DND-41 (cell line): Measurements from ENCODE around the gene RIMS3.

Experiments
- ATAC-seq: fragments of 200-7000 bp; cut with Tn5 transposase; 3 replicates; pipeline ENCODE4 v1.9.1; 2021; ENCODE audit warnings: low read depth; ENCODE audit not compliant: insufficient read depth
- DNase-seq: peaks from one replicate; pipeline ENCODE4 v3.0.0-alpha.2; 2020
- H2AFZ ChIP-seq: 2 replicates; pipeline ENCODE4 v1.6.0; 2012; ENCODE audit warnings: low read depth, low read length
- H3K27ac ChIP-seq: 2 replicates; pipeline ENCODE4 v1.5.1; 2012; ENCODE audit warnings: low read length, inconsistent platforms
- H3K27me3 ChIP-seq: fragments of 200-600 bp; sonication (generic); 2 replicates; pipeline ENCODE4 v1.6.0; 2012; ENCODE audit warnings: low read length, mild to moderate bottlenecking, inconsistent platforms; ENCODE audit not compliant: insufficient read depth, poor library complexity
- H3K36me3 ChIP-seq: 2 replicates; pipeline ENCODE4 v1.5.1; 2012; ENCODE audit warnings: low read length, inconsistent platforms; ENCODE audit not compliant: insufficient read depth
- H3K4me1 ChIP-seq: 2 replicates; pipeline ENCODE4 v1.5.1; 2012; ENCODE audit warnings: mild to moderate bottlenecking, low read length; ENCODE audit not compliant: insufficient read depth
- H3K4me2 ChIP-seq: 2 replicates; pipeline ENCODE4 v1.6.0; 2012; ENCODE audit warnings: mild to moderate bottlenecking, moderate library complexity, low read length, inconsistent platforms; ENCODE audit not compliant: insufficient read depth
- H3K4me3 ChIP-seq, 2 experiments: fragments of 200-600 bp in 1 of 2; shearing (Covaris generic) in 1 of 2; 2 replicates each; pipeline ENCODE4 v1.5.1; 2012 to 2016; ENCODE audit warnings: inconsistent platforms in 2 of 2, low read length in 2 of 2, mild to moderate bottlenecking in 2 of 2, low read depth in 1 of 2, moderate library complexity in 1 of 2
- H3K79me2 ChIP-seq: 2 replicates; pipeline ENCODE4 v1.6.0; 2012; ENCODE audit warnings: low read length, inconsistent platforms; ENCODE audit not compliant: insufficient read depth
- H3K9ac ChIP-seq: 2 replicates; pipeline ENCODE4 v1.6.0; 2012; ENCODE audit warnings: low read depth, mild to moderate bottlenecking, inconsistent platforms, low read length, moderate library complexity
- H3K9me3 ChIP-seq: 2 replicates; pipeline ENCODE4 v1.5.1; 2012; ENCODE audit warnings: low read length, moderate library complexity, mild to moderate bottlenecking, inconsistent platforms; ENCODE audit not compliant: insufficient read depth, severe bottlenecking
- H4K20me1 ChIP-seq: 2 replicates; pipeline ENCODE4 v1.6.0; 2012; ENCODE audit warnings: low read length; ENCODE audit not compliant: insufficient read depth
- CTCF ChIP-seq: IDR thresholded peaks from 2 replicates; pipeline ENCODE4 v1.5.1; 2012; ENCODE audit warnings: borderline replicate concordance, low read length, moderate library complexity, mild to moderate bottlenecking; ENCODE audit not compliant: poor library complexity, severe bottlenecking; ENCODE audit errors: extremely low read depth
- EZH2 ChIP-seq: IDR thresholded peaks from 3 replicates; pipeline ENCODE4 v1.6.1; 2012; ENCODE audit warnings: borderline replicate concordance, low read depth, mild to moderate bottlenecking, moderate library complexity, low read length, inconsistent platforms; ENCODE audit not compliant: severe bottlenecking

RIMS3 gene

DNA sequence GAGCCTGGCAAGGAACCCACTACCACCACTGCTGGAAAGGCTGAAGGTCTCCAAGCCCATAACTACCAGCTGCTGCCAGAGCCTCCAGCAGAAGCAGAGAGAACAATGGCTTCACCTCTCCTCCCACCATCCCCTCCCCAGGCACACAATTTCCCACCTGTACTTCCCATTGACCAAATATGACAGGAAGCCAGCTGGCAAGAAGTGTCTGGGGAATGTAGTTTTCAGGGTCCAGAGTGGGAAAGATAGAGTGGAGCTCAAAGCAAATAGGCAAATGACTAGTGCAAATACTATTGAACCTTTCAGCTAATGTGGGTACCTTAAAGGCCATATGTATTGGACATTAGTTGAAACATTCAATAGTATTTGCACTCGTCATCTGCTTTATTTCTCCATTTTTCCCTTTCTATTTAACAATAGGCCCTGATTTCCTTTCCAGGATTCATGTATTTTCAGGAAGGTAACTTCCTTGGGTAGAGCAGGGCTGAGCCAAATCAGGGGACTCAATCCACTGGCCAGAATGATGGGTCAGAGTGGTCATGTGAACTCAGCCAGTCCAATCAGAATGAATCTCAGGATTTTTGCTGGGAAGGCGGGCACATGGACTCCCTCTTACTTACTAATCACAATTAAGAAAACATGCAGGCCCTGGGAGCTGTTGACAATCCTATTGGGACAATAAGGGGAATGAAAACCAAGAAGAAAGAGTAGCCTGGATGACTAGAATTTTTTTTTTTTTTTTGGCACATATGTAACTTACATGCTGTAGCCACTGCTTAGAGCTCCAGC, 13.9 kb upstream of the RIMS3 start:
- H3K4me1 ChIP-seq = no peaks in the 10 kb centered on the region
- no peaks in the 10 kb centered on the region for H3K27me3 ChIP-seq
- no peak overlapping the region for H2AFZ ChIP-seq
- no peak overlapping the region for H3K9ac ChIP-seq
- ATAC-seq (no peak), DNase-seq (no peak)
- H3K4me2 ChIP-seq = no peak overlapping the region
- no peaks in the 10 kb centered on the region for H3K79me2 ChIP-seq
- TF ChIP-seq CTCF = no peak
- no peak for TF ChIP-seq EZH2
- H3K4me3 ChIP-seq = no peak overlapping the region
- no peaks in the 10 kb centered on the region for H3K36me3 ChIP-seq
- no peaks in the 10 kb centered on the region for H4K20me1 ChIP-seq
- no peak overlapping the region for H3K27ac ChIP-seq
- H3K9me3 ChIP-seq = no peaks in the 10 kb centered on the region

- H3K9ac ChIP-seq = no peak overlapping the region
- no peak overlapping the region for H3K4me3 ChIP-seq
- no peaks in the 10 kb centered on the region for H3K9me3 ChIP-seq
- H3K27me3 ChIP-seq = no peaks in the 10 kb centered on the region
- ATAC-seq = no peak
- TF ChIP-seq CTCF (no peak), EZH2 (no peak)
- no peak overlapping the region for H2AFZ ChIP-seq
- DNase-seq = no peak
- no peak overlapping the region for H3K4me2 ChIP-seq
- H3K4me1 ChIP-seq = no peaks in the 10 kb centered on the region
- H3K27ac ChIP-seq = no peak overlapping the region
- no peaks in the 10 kb centered on the region for H4K20me1 ChIP-seq
- H3K36me3 ChIP-seq = no peaks in the 10 kb centered on the region
- no peaks in the 10 kb centered on the region for H3K79me2 ChIP-seq
Measured at GRCh38 chr1:40676501-40676900, 11.0 kb upstream of the RIMS3 start.

DNA sequence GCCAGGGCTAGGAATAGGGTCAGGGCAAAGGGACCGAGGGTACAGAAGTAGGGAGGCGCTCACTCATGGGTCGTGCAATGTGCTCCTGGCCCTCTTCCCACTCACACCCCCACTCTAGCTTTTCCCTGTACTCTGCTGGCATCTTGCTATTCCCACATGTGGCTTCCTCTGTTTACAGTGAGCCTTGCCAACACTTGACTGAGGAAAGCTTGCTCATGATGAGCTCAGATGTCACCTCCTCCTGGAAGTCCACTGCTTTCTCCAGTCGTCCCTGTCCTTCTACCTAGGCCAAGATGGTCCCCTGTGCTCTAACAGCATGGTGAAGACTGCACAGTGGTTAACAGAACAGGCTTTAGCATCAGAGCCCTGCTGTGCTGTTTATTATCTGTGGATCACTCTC, 8.0 kb upstream of the RIMS3 start:
- TF ChIP-seq EZH2 (no peak), CTCF (no peak)

More for the DNA sequence above, 8.0 kb upstream of the RIMS3 start:
- no peaks in the 10 kb centered on the region for H3K9me3 ChIP-seq
- no peak for ATAC-seq
- no peak overlapping the region for H3K4me2 ChIP-seq
- no peaks in the 10 kb centered on the region for H4K20me1 ChIP-seq
- H3K27ac ChIP-seq = no peak overlapping the region
- DNase-seq = no peak
- H2AFZ ChIP-seq = no peak overlapping the region
- no peak overlapping the region for H3K9ac ChIP-seq
- no peaks in the 10 kb centered on the region for H3K27me3 ChIP-seq
- peaks cover 11% of the 10 kb centered on the region for H3K4me1 ChIP-seq
- no peaks in the 10 kb centered on the region for H3K36me3 ChIP-seq
- no peaks in the 10 kb centered on the region for H3K79me2 ChIP-seq
- H3K4me3 ChIP-seq = no peak overlapping the region
